22Rv1 (cell line): ENCODE data around the gene PLA2R1.

Source experiments
- CTCF ChIP-seq: fragments of 450-650 bp; IDR thresholded peaks from 2 replicates; pipeline ENCODE4 v1.5.1; 2017; ENCODE audit warnings: mild to moderate bottlenecking
- ZFX ChIP-seq: fragments of 450-650 bp; IDR thresholded peaks from 2 replicates; pipeline ENCODE4 v1.6.1; 2017; ENCODE audit warnings: antibody characterized with exemption, borderline replicate concordance

- TF ChIP-seq CTCF = no peak
- no peak for TF ChIP-seq ZFX
Measured at GRCh38 chr2:159903443-159904126, 158.8 kb downstream of the PLA2R1 start.
